ENCODE data around the gene ENPEP.

DNA sequence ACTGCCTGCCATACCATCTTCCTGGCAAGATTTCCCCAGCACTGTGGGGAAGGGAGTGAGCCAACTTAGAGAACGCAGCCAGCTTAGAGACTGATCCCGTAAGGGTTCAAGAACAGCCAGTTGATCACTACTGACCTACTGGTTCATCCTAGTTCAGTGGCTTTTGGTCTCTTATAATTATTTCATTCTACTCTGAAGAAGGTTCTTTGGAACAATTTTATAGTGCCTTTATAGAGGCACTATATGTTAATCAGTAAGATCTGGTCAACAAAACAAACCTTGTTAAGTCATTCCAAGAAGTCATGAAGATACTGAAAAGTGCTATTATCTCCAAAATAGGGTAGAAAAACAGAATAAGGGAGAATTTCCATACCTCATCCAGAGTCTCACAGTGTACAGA is 33.2 kb upstream of the ENPEP start:
- TF ChIP-seq, protein P1, sequence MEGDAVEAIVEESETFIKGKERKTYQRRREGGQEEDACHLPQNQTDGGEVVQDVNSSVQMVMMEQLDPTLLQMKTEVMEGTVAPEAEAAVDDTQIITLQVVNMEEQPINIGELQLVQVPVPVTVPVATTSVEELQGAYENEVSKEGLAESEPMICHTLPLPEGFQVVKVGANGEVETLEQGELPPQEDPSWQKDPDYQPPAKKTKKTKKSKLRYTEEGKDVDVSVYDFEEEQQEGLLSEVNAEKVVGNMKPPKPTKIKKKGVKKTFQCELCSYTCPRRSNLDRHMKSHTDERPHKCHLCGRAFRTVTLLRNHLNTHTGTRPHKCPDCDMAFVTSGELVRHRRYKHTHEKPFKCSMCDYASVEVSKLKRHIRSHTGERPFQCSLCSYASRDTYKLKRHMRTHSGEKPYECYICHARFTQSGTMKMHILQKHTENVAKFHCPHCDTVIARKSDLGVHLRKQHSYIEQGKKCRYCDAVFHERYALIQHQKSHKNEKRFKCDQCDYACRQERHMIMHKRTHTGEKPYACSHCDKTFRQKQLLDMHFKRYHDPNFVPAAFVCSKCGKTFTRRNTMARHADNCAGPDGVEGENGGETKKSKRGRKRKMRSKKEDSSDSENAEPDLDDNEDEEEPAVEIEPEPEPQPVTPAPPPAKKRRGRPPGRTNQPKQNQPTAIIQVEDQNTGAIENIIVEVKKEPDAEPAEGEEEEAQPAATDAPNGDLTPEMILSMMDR (IDR thresholded peaks at IDR 0.05 in 4 of 5, conservative IDR thresholded peaks at IDR 0.05 in 1 of 5) = no peak
- TF ChIP-seq POLR2A (IDR thresholded peaks at IDR 0.05) = no peak
